Measurements from ENCODE around the gene NUBPL. TPM values are rescaled to one million over a fixed set of nuclear protein-coding genes. Genes with fewer than 3 reads are reported as not detected.
A peak's percentile ranks its signal among the peaks of the same experiment; 100 is the strongest.

Gene NUBPL, protein sequence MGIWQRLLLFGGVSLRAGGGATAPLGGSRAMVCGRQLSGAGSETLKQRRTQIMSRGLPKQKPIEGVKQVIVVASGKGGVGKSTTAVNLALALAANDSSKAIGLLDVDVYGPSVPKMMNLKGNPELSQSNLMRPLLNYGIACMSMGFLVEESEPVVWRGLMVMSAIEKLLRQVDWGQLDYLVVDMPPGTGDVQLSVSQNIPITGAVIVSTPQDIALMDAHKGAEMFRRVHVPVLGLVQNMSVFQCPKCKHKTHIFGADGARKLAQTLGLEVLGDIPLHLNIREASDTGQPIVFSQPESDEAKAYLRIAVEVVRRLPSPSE
- total RNA-seq: 10 to 100 TPM in 1 of 2 donors, 1 to 10 TPM in 1; 9.2 to 30.0 TPM

DNA sequence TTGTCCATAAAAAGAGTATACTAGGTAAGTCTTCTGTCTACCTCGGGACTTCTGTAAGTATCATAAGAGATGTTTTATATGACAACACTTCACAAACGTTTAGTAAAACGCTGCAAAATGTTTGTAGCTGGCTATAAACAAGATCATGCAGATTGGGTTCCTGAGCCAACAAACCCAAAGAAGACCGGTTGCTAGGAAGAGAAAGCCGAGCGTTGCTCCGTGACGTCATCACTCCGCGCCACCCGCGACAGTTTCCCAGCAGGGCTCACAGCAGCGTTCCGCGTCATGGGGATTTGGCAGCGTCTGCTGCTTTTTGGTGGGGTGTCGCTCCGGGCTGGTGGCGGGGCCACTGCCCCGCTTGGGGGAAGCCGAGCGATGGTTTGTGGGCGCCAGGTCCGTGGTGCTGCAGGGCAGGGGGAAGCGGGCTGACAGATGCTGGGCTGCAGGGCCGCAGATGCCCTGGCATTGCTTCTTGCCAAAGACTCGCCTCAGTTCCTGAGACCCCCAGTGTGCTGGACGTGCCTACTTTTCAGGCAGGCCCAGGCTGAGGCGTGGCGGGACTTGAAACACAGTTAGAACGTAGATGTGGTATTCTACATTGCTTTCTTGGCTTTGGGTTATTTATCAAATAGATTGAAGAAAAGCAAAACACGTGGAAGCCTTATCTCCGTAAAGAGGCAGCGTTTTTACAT is at the start of gene NUBPL:
NUBPL (plus strand) TSS at position 250 of the 692 bp plus-strand sequence; CDS start at position 286, 36 bp downstream.
- Histone ChIP-seq H3K9me3 (no peaks in the 10 kb centered on the region), H3K4me3 (peak within 1 kb of the TSS; percentile 79), H3K4me1 (ENCODE audit: control insufficient read depth in 1 of 2, low read depth in 2 of 2) (peaks cover 6 to 8% of the 10 kb centered on the region in 2 donors), H3K27me3 (replicated peaks; ENCODE audit: insufficient read depth) (no peaks in the 10 kb centered on the region), H3K27ac (peak within 1 kb of the TSS; percentile 67 to 75), H3K36me3 (peaks cover under 1% of the 10 kb centered on the region)
- DNase-seq (ENCODE audit: low spot score) (peak; percentile 86), ATAC-seq (ENCODE audit: insufficient number of reproducible peaks, low FRiP score, low read depth) (peak; percentile 97)
- TF ChIP-seq, protein P1, sequence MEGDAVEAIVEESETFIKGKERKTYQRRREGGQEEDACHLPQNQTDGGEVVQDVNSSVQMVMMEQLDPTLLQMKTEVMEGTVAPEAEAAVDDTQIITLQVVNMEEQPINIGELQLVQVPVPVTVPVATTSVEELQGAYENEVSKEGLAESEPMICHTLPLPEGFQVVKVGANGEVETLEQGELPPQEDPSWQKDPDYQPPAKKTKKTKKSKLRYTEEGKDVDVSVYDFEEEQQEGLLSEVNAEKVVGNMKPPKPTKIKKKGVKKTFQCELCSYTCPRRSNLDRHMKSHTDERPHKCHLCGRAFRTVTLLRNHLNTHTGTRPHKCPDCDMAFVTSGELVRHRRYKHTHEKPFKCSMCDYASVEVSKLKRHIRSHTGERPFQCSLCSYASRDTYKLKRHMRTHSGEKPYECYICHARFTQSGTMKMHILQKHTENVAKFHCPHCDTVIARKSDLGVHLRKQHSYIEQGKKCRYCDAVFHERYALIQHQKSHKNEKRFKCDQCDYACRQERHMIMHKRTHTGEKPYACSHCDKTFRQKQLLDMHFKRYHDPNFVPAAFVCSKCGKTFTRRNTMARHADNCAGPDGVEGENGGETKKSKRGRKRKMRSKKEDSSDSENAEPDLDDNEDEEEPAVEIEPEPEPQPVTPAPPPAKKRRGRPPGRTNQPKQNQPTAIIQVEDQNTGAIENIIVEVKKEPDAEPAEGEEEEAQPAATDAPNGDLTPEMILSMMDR (IDR thresholded peaks at IDR 0.05): no peak

DNA sequence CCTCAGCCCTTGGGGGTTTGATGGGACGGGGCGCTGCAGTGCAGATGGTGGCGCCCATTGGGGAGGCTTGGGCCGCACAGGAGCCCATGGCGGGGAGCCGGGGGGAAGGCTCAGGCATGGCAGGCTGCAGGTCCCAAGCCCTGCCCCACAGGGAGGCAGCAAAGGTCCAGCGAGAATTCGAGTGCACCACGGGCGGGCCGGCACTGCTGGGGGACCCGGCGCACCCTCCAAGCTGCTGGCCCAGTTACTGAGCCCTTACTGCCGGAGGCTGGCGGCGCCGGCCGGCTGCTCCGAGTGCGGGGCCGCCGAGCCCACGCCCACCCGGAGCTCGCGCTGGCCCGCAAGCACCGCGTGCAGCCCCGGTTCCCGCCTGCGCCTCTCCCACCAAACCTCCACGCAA is 34.1 kb upstream of the NUBPL start:
- H3K36me3 ChIP-seq: no peaks in the 10 kb centered on the region

DNA sequence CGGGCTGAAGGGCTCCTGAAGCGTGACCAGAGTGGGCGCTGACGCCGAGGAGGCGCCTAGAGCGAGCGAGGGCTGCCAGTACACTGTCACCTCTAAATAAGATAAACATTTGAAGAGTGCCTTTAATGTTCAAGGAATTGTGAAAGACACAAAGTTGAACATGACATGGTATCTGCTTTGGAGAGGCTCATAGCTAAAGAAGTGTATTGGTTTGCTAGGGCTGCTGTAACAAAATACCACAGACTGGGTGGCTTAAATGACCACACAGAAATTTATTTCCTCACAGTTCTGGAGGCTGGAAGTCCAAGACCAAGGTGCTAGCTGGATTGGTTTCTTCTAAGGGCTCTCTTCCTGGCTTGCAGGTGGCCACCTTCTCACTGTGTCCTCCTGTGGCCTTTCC is 33.7 kb upstream of the NUBPL start:
- no peaks in the 10 kb centered on the region for H3K27me3 ChIP-seq (replicated peaks; ENCODE audit: insufficient read depth)
- no peaks in the 10 kb centered on the region for H3K36me3 ChIP-seq
- TF ChIP-seq, protein P1 (IDR thresholded peaks at IDR 0.05): no peak
- no peak for DNase-seq (ENCODE audit: low spot score)
- no peak overlapping the region for H3K4me3 ChIP-seq
- no peaks in the 10 kb centered on the region for H3K9me3 ChIP-seq
- no peak overlapping the region for H3K27ac ChIP-seq
- no peak for ATAC-seq (ENCODE audit: insufficient number of reproducible peaks, low FRiP score, low read depth)
- H3K4me1 ChIP-seq (ENCODE audit: control insufficient read depth in 1 of 2, low read depth in 2 of 2): no peaks in the 10 kb centered on the region

More for the DNA sequence above, 34.1 kb upstream of the NUBPL start:
- Histone ChIP-seq H3K27me3 (replicated peaks; ENCODE audit: insufficient read depth) (no peaks in the 10 kb centered on the region), H3K27ac (no peak overlapping the region), H3K9me3 (no peaks in the 10 kb centered on the region), H3K4me1 (ENCODE audit: control insufficient read depth in 1 of 2, low read depth in 2 of 2) (no peaks in the 10 kb centered on the region), H3K4me3 (no peak overlapping the region)
- TF ChIP-seq, protein P1 (IDR thresholded peaks at IDR 0.05): no peak
- DNase-seq (ENCODE audit: low spot score) (no peak), ATAC-seq (ENCODE audit: insufficient number of reproducible peaks, low FRiP score, low read depth) (no peak)

DNA sequence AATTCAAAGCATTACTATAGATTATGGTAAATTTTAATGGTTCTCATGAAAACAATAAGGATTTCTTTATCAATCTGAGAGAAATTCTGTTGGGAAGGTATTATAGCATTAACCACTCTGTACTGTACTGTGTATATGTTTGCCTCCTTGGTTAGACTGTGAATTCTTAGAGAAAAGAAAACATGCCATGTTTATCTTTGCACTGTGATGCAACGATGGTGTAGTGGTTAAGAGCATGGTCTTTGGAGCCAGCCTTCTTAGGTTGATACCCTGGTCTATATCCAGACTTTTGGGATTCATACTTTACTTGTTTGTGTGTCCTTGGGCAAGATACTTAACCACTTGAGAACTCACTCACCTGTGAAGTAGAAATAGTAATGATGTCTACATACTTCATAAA is 32.2 kb upstream of the NUBPL start:
- no peaks in the 10 kb centered on the region for H3K27me3 ChIP-seq (replicated peaks; ENCODE audit: insufficient read depth)
- TF ChIP-seq, protein P1 (IDR thresholded peaks at IDR 0.05): no peak
- H3K9me3 ChIP-seq: no peaks in the 10 kb centered on the region
- no peaks in the 10 kb centered on the region for H3K4me1 ChIP-seq (ENCODE audit: control insufficient read depth in 1 of 2, low read depth in 2 of 2)
- no peaks in the 10 kb centered on the region for H3K36me3 ChIP-seq
- H3K4me3 ChIP-seq: no peak overlapping the region
- DNase-seq (ENCODE audit: low spot score) (no peak), ATAC-seq (ENCODE audit: insufficient number of reproducible peaks, low FRiP score, low read depth) (no peak)
- H3K27ac ChIP-seq: no peak overlapping the region

DNA sequence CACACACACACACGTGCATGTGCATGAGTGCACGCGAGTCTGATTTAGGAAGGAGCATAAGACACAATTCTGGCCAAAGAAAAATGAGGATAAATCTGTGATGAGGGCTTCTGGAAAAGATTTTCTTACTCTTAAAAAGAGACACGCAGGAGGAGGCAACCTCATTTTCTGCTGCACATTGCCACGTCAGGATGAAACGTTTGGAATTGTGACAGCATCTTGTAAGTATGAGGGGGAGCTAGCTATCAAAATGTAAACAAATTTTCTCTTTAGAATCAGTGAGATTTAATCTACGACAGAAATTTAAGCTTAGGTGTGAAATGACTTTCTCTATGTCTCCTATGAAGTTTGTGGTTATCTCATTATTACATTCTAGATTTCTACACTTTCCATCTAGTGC is 31.1 kb upstream of the NUBPL start:
- no peak for DNase-seq (ENCODE audit: low spot score)
- Histone ChIP-seq H3K4me1 (ENCODE audit: control insufficient read depth in 1 of 2, low read depth in 2 of 2) (no peaks in the 10 kb centered on the region), H3K27me3 (replicated peaks; ENCODE audit: insufficient read depth) (no peaks in the 10 kb centered on the region), H3K4me3 (no peak overlapping the region), H3K9me3 (no peaks in the 10 kb centered on the region), H3K27ac (no peak overlapping the region), H3K36me3 (no peaks in the 10 kb centered on the region)
- TF ChIP-seq, protein P1 (IDR thresholded peaks at IDR 0.05): no peak
- no peak for ATAC-seq (ENCODE audit: insufficient number of reproducible peaks, low FRiP score, low read depth)

All from thoracic aorta (tissue), 2 donors.